Large intestine (tissue), 3 donors: ENCODE results near the gene FAM13C. TPM values are rescaled to one million over a fixed set of nuclear protein-coding genes. Genes with fewer than 3 reads are reported as not detected.

ENCODE experiments used
- DNase-seq, 2 donors: peaks; one replicate each; pipeline versions ENCODE4 v3.0.0 to v3.0.0-alpha.2; 2013
- H3K27ac ChIP-seq: one replicate; pipeline ENCODE4 v1.5.1; 2013; ENCODE audit warnings: low read length
- H3K27me3 ChIP-seq: 2 replicates; pipeline ENCODE4 v1.6.1; 2013; ENCODE audit warnings: low read length; ENCODE audit not compliant: control insufficient read depth, insufficient read depth
- H3K36me3 ChIP-seq: 2 replicates; pipeline ENCODE4 v1.6.1; 2013; ENCODE audit warnings: low read length; ENCODE audit not compliant: control insufficient read depth, insufficient read depth
- H3K4me1 ChIP-seq: one replicate; pipeline ENCODE4 v1.6.1; 2013; ENCODE audit warnings: low read length; ENCODE audit not compliant: control insufficient read depth, insufficient read depth
- H3K4me3 ChIP-seq: one replicate; pipeline ENCODE4 v1.5.1; 2013; ENCODE audit warnings: low read length
- H3K9me3 ChIP-seq: one replicate; pipeline ENCODE4 v1.6.1; 2013; ENCODE audit warnings: mild to moderate bottlenecking, low read depth, low read length, moderate library complexity; ENCODE audit not compliant: control insufficient read depth
- WGBS: methylation state at CpG from one replicate; pipeline ENCODE4 v1.1.5; 2013; ENCODE audit warnings: low lambda C conversion rate; ENCODE audit not compliant: insufficient coverage; 5-methylcytosine and 5-hydroxymethylcytosine counted together
- polyA plus RNA-seq: library from polyadenylated mRNA; unstranded; fragments of 120-200 nt; gene quantifications from one replicate; pipeline ENCODE4 v1.2.1, GENCODE V29; 2013

The FAM13C gene
- polyA plus RNA-seq, 1 donor: 5.7 TPM

GRCh38 chr10:59322131-59322530 lies 40.2 kb downstream of the FAM13C start:
- H3K4me1 ChIP-seq: peaks cover 6% of the 10 kb centered on the region
- DNase-seq: no peak
- no peaks in the 10 kb centered on the region for H3K9me3 ChIP-seq
- no peak overlapping the region for H3K4me3 ChIP-seq
- H3K36me3 ChIP-seq: no peaks in the 10 kb centered on the region
- H3K27ac ChIP-seq: no peak overlapping the region
- 71% methylated on average over 1 of the region's 4 CpGs for WGBS
- H3K27me3 ChIP-seq: no peaks in the 10 kb centered on the region

GRCh38 chr10:59320355-59320754 lies 42.0 kb downstream of the FAM13C start:
- DNase-seq: no peak
- peaks cover 6% of the 10 kb centered on the region for H3K4me1 ChIP-seq
- WGBS: 100% methylated on average over 1 of the region's 5 CpGs
- no peak overlapping the region for H3K27ac ChIP-seq
- no peak overlapping the region for H3K4me3 ChIP-seq
- no peaks in the 10 kb centered on the region for H3K9me3 ChIP-seq
- H3K27me3 ChIP-seq: no peaks in the 10 kb centered on the region
- no peaks in the 10 kb centered on the region for H3K36me3 ChIP-seq

GRCh38 chr10:59319854-59320253 lies 42.5 kb downstream of the FAM13C start:
- Histone ChIP-seq H3K27me3 (no peaks in the 10 kb centered on the region), H3K27ac (no peak overlapping the region), H3K36me3 (no peaks in the 10 kb centered on the region), H3K4me3 (no peak overlapping the region), H3K4me1 (peaks cover 6% of the 10 kb centered on the region), H3K9me3 (no peaks in the 10 kb centered on the region)
- DNase-seq: no peak

GRCh38 chr10:59317066-59317465 lies 45.3 kb downstream of the FAM13C start:
- no peaks in the 10 kb centered on the region for H3K4me1 ChIP-seq
- H3K27ac ChIP-seq: no peak overlapping the region
- no peaks in the 10 kb centered on the region for H3K9me3 ChIP-seq
- no peaks in the 10 kb centered on the region for H3K36me3 ChIP-seq
- no peaks in the 10 kb centered on the region for H3K27me3 ChIP-seq
- WGBS: 0% methylated on average over 2 of the region's 2 CpGs
- no peak overlapping the region for H3K4me3 ChIP-seq
- no peak for DNase-seq

- H3K27ac ChIP-seq: no peak overlapping the region
- no peak for DNase-seq
- no peaks in the 10 kb centered on the region for H3K4me1 ChIP-seq
- H3K36me3 ChIP-seq: no peaks in the 10 kb centered on the region
- H3K27me3 ChIP-seq: no peaks in the 10 kb centered on the region
- H3K9me3 ChIP-seq: no peaks in the 10 kb centered on the region
- no peak overlapping the region for H3K4me3 ChIP-seq
Measured at GRCh38 chr10:59315465-59315864, 46.9 kb downstream of the FAM13C start.

GRCh38 chr10:59314268-59314667 lies 48.1 kb downstream of the FAM13C start:
- no peak for DNase-seq
- Histone ChIP-seq H3K4me3 (no peak overlapping the region), H3K9me3 (no peaks in the 10 kb centered on the region), H3K27me3 (no peaks in the 10 kb centered on the region), H3K4me1 (no peaks in the 10 kb centered on the region), H3K36me3 (no peaks in the 10 kb centered on the region), H3K27ac (no peak overlapping the region)
- 100% methylated on average over 1 of the region's 2 CpGs for WGBS

- no peak for DNase-seq
- no peak overlapping the region for H3K4me3 ChIP-seq
- no CpG with 5 or more reads among the region's 2 CpGs for WGBS
- H3K27ac ChIP-seq: no peak overlapping the region
- no peaks in the 10 kb centered on the region for H3K36me3 ChIP-seq
- H3K4me1 ChIP-seq: no peaks in the 10 kb centered on the region
- H3K27me3 ChIP-seq: no peaks in the 10 kb centered on the region
- H3K9me3 ChIP-seq: no peaks in the 10 kb centered on the region
Measured at GRCh38 chr10:59312247-59312646, 50.1 kb downstream of the FAM13C start.

GRCh38 chr10:59311025-59311424 lies 51.3 kb downstream of the FAM13C start:
- DNase-seq: no peak
- H3K4me1 ChIP-seq: no peaks in the 10 kb centered on the region
- H3K4me3 ChIP-seq: no peak overlapping the region
- H3K9me3 ChIP-seq: no peaks in the 10 kb centered on the region
- no peak overlapping the region for H3K27ac ChIP-seq
- no peaks in the 10 kb centered on the region for H3K36me3 ChIP-seq
- no peaks in the 10 kb centered on the region for H3K27me3 ChIP-seq

GRCh38 chr10:59310324-59310914 lies 51.9 kb downstream of the FAM13C start:
- WGBS: no CpG with 5 or more reads among the region's 3 CpGs
- H3K4me3 ChIP-seq: no peak overlapping the region
- H3K4me1 ChIP-seq: no peaks in the 10 kb centered on the region
- no peaks in the 10 kb centered on the region for H3K27me3 ChIP-seq
- H3K9me3 ChIP-seq: no peaks in the 10 kb centered on the region
- DNase-seq: no peak
- no peaks in the 10 kb centered on the region for H3K36me3 ChIP-seq
- no peak overlapping the region for H3K27ac ChIP-seq

GRCh38 chr10:59304521-59305097 lies 57.7 kb downstream of the FAM13C start:
- Histone ChIP-seq H3K4me1 (no peaks in the 10 kb centered on the region), H3K27me3 (no peaks in the 10 kb centered on the region), H3K9me3 (no peaks in the 10 kb centered on the region), H3K27ac (no peak overlapping the region), H3K36me3 (no peaks in the 10 kb centered on the region), H3K4me3 (no peak overlapping the region)
- no CpG with 5 or more reads among the region's 2 CpGs for WGBS
- no peak for DNase-seq

GRCh38 chr10:59303018-59303417 lies 59.3 kb downstream of the FAM13C start:
- no peaks in the 10 kb centered on the region for H3K27me3 ChIP-seq
- H3K36me3 ChIP-seq: no peaks in the 10 kb centered on the region
- no CpG with 5 or more reads among the region's 1 CpG for WGBS
- no peak overlapping the region for H3K4me3 ChIP-seq
- no peaks in the 10 kb centered on the region for H3K9me3 ChIP-seq
- no peak for DNase-seq
- no peak overlapping the region for H3K27ac ChIP-seq
- no peaks in the 10 kb centered on the region for H3K4me1 ChIP-seq
